Measurements from ENCODE around the gene SEMA3D. TPM values are rescaled to one million over a fixed set of nuclear protein-coding genes. Genes with fewer than 3 reads are reported as not detected.

Gene SEMA3D
- polyA plus RNA-seq, 3 donors from 2014 or later: not detected

GRCh38 chr7:85052056-85052737, 134.7 kb downstream of the SEMA3D start:
- no peak for DNase-seq
- no peaks in the 10 kb centered on the region for H3K36me3 Mint-ChIP-seq

DNA sequence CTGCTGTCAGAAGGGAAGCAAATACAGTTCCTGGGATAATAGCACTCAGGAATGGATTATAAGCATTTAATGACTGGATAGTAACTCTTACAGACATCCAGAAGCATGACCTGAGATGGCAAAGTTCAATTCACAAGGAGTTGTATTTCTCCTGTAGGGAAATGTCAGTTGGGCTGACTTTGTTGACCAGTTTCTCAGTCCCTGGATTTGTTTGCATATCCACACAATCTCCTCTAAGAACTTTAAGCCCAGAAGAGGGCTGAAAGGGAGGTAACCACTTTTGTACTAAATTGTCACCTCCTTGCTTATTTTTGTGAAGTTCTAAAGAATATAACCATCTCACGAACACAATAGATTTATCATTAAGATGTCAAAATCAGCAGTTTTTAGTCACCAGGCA, 140.3 kb downstream of the SEMA3D start:
- no peak for DNase-seq
- Mint-ChIP-seq H3K27ac (no peak overlapping the region), H3K4me1 (no peaks in the 10 kb centered on the region), H3K27me3 (ENCODE audit: low read depth in 3 of 3) (no peaks in the 10 kb centered on the region), H3K36me3 (no peaks in the 10 kb centered on the region), H3K4me3 (no peak overlapping the region), H3K9me3 (peaks cover 0 to 19% (median 6%) of the 10 kb centered on the region in 6 donors)

More at GRCh38 chr7:85052056-85052737, 134.7 kb downstream of the SEMA3D start:
- no peaks in the 10 kb centered on the region for H3K27me3 Mint-ChIP-seq (ENCODE audit: low read depth in 3 of 3)
- peaks cover 3 to 23% (median 11%) of the 10 kb centered on the region in 6 donors for H3K9me3 Mint-ChIP-seq
- no peak overlapping the region for H3K27ac Mint-ChIP-seq
- H3K4me1 Mint-ChIP-seq: no peaks in the 10 kb centered on the region
- no peak overlapping the region for H3K4me3 Mint-ChIP-seq

DNA sequence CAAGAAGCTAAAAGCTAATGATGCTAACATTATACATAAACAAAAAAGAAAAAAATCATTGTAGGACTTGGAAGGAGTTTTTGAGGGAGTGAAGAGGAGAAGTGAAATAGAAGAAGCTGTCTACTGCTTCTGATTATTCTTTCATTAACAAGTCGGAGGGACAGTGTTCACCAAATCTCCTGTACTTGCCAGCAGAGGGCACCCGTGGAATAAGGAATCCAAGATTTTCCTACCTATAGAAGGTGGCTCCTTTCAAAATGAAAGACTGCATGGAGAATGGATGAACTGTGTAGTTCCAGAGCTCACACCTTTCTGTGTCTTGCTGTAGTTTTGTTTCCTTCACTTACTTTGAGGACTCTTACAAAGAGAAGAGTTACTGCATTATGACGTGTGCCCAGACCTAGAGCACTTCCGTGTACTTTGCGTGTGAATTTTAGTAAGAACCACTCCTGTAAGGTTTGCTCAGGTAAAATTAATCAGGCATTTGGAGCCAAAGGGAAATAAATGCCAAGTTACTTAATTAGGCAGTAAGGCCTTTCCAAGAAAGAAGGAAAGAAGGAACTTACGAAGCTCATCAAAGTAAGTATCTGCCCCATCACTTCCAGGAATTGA, 145.1 kb downstream of the SEMA3D start:
- no peak overlapping the region for H3K4me3 Mint-ChIP-seq
- DNase-seq: no peak
- H3K4me1 Mint-ChIP-seq: no peaks in the 10 kb centered on the region

GRCh38 chr7:85039196-85039923, 147.5 kb downstream of the SEMA3D start:
- Mint-ChIP-seq H3K4me3 (no peak overlapping the region), H3K36me3 (peaks cover 0 to 4% (median 0%) of the 10 kb centered on the region in 3 donors), H3K27ac (no peak overlapping the region), H3K4me1 (no peaks in the 10 kb centered on the region), H3K9me3 (peaks cover 0 to 10% (median 4%) of the 10 kb centered on the region in 6 donors), H3K27me3 (ENCODE audit: low read depth in 3 of 3) (peaks cover 0 to 2% (median 0%) of the 10 kb centered on the region in 3 donors)
- no peak for DNase-seq

More for the DNA sequence above, 145.1 kb downstream of the SEMA3D start:
- Mint-ChIP-seq H3K27me3 (ENCODE audit: low read depth in 3 of 3) (peaks cover 0 to 2% (median 0%) of the 10 kb centered on the region in 3 donors), H3K9me3 (peaks cover 0 to 14% (median 3%) of the 10 kb centered on the region in 6 donors), H3K36me3 (peaks cover 0 to 4% (median 0%) of the 10 kb centered on the region in 3 donors), H3K27ac (no peak overlapping the region)

DNA sequence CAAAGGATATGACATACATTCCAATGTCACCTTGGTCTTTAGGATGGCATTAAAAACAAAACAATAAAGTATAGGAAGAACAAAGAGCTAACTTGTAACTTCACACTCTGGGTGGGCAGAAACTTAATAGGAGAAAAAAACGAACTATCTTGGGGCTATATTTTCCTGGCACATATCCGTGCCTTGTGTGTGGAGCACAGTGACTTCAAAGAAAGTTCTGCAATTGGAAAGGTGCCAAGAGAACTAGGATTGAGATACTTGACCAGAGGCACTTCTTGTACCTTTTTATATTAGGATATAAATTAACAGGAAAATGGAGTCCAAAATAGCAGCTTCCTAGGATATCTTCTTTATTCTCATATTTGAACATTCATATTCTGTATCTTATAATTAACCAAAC, 148.4 kb downstream of the SEMA3D start:
- Mint-ChIP-seq H3K4me3 (no peak overlapping the region), H3K27ac (no peak overlapping the region)

GRCh38 chr7:85033263-85033662, 153.6 kb downstream of the SEMA3D start:
- no peak overlapping the region for H3K4me3 Mint-ChIP-seq
- no peak for DNase-seq
- H3K9me3 Mint-ChIP-seq: peaks cover 0 to 9% (median 4%) of the 10 kb centered on the region in 6 donors
- no peaks in the 10 kb centered on the region for H3K4me1 Mint-ChIP-seq
- peaks cover 0 to 1% (median 0%) of the 10 kb centered on the region in 3 donors for H3K36me3 Mint-ChIP-seq
- no peak overlapping the region for H3K27ac Mint-ChIP-seq
- H3K27me3 Mint-ChIP-seq (ENCODE audit: low read depth in 3 of 3): peaks cover 0 to 2% (median 0%) of the 10 kb centered on the region in 3 donors

More for the DNA sequence above, 148.4 kb downstream of the SEMA3D start:
- H3K4me1 Mint-ChIP-seq: no peaks in the 10 kb centered on the region
- no peak for DNase-seq
- H3K27me3 Mint-ChIP-seq (ENCODE audit: low read depth in 3 of 3): peaks cover 0 to 2% (median 0%) of the 10 kb centered on the region in 3 donors
- peaks cover 0 to 4% (median 0%) of the 10 kb centered on the region in 3 donors for H3K36me3 Mint-ChIP-seq
- peaks cover 0 to 10% (median 4%) of the 10 kb centered on the region in 6 donors for H3K9me3 Mint-ChIP-seq

- H3K4me1 Mint-ChIP-seq: no peaks in the 10 kb centered on the region
- no peak overlapping the region for H3K27ac Mint-ChIP-seq
- H3K4me3 Mint-ChIP-seq: no peak overlapping the region
- no peak for DNase-seq
- peaks cover 0 to 12% (median 5%) of the 10 kb centered on the region in 6 donors for H3K9me3 Mint-ChIP-seq
- H3K36me3 Mint-ChIP-seq: no peaks in the 10 kb centered on the region
- H3K27me3 Mint-ChIP-seq (ENCODE audit: low read depth in 3 of 3): peaks cover 0 to 2% (median 0%) of the 10 kb centered on the region in 3 donors
Observed at GRCh38 chr7:85031475-85031874, 155.4 kb downstream of the SEMA3D start.

- DNase-seq: no peak
- Mint-ChIP-seq H3K4me1 (no peaks in the 10 kb centered on the region), H3K36me3 (no peaks in the 10 kb centered on the region), H3K27ac (no peak overlapping the region), H3K27me3 (ENCODE audit: low read depth in 3 of 3) (peaks cover 0 to 2% (median 0%) of the 10 kb centered on the region in 3 donors), H3K4me3 (no peak overlapping the region), H3K9me3 (peaks cover 0 to 12% (median 5%) of the 10 kb centered on the region in 6 donors)
Observed at GRCh38 chr7:85030893-85031292, 156.0 kb downstream of the SEMA3D start.

- Mint-ChIP-seq H3K36me3 (no peaks in the 10 kb centered on the region), H3K27ac (no peak overlapping the region)
Observed at GRCh38 chr7:85025312-85025756, 161.5 kb downstream of the SEMA3D start.

DNA sequence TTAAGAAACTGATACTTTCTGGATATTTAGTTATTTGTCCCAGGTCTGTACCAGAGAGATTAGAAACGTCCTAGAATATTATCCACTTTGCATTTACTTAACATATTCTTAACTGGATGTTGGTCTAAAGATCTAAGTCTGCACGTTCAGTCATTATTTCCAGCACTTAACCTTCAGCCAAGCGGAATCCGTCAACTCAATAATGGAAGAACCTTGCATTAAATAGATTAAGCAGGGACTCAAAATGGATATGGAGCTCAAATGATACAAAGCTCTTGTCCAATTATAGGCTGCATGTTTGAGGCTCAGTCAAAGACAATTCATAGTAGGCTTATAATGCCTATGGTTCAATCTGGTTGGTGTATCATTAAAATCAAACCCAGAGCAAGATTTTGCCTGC, 162.9 kb downstream of the SEMA3D start:
- no peaks in the 10 kb centered on the region for H3K36me3 Mint-ChIP-seq
- H3K9me3 Mint-ChIP-seq: peaks cover 0 to 20% (median 3%) of the 10 kb centered on the region in 6 donors
- no peaks in the 10 kb centered on the region for H3K4me1 Mint-ChIP-seq
- H3K27ac Mint-ChIP-seq: no peak overlapping the region
- DNase-seq: no peak
- no peak overlapping the region for H3K4me3 Mint-ChIP-seq
- H3K27me3 Mint-ChIP-seq (ENCODE audit: low read depth in 3 of 3): no peaks in the 10 kb centered on the region

More at GRCh38 chr7:85025312-85025756, 161.5 kb downstream of the SEMA3D start:
- no peaks in the 10 kb centered on the region for H3K27me3 Mint-ChIP-seq (ENCODE audit: low read depth in 3 of 3)
- no peak overlapping the region for H3K4me3 Mint-ChIP-seq
- DNase-seq: no peak
- no peaks in the 10 kb centered on the region for H3K4me1 Mint-ChIP-seq
- peaks cover 0 to 24% (median 4%) of the 10 kb centered on the region in 6 donors for H3K9me3 Mint-ChIP-seq

- Mint-ChIP-seq H3K36me3 (no peaks in the 10 kb centered on the region), H3K27ac (no peak overlapping the region), H3K4me1 (no peaks in the 10 kb centered on the region), H3K4me3 (no peak overlapping the region), H3K9me3 (peaks cover 0 to 19% (median 2%) of the 10 kb centered on the region in 6 donors), H3K27me3 (ENCODE audit: low read depth in 3 of 3) (no peaks in the 10 kb centered on the region)
- peak; percentile 2 to 10 (median 4) for DNase-seq
Observed at GRCh38 chr7:85023066-85023712, 163.7 kb downstream of the SEMA3D start.

GRCh38 chr7:85022064-85022697, 164.7 kb downstream of the SEMA3D start:
- peaks cover 0 to 23% (median 2%) of the 10 kb centered on the region in 6 donors for H3K9me3 Mint-ChIP-seq
- H3K4me3 Mint-ChIP-seq: no peak overlapping the region
- H3K27me3 Mint-ChIP-seq (ENCODE audit: low read depth in 3 of 3): no peaks in the 10 kb centered on the region
- H3K4me1 Mint-ChIP-seq: no peaks in the 10 kb centered on the region
- DNase-seq: no peak
- H3K27ac Mint-ChIP-seq: no peak overlapping the region
- H3K36me3 Mint-ChIP-seq: no peaks in the 10 kb centered on the region

GRCh38 chr7:85021101-85021704, 165.7 kb downstream of the SEMA3D start:
- H3K27me3 Mint-ChIP-seq (ENCODE audit: low read depth in 3 of 3): no peaks in the 10 kb centered on the region
- H3K4me3 Mint-ChIP-seq: no peak overlapping the region
- no peaks in the 10 kb centered on the region for H3K4me1 Mint-ChIP-seq
- peaks cover 0 to 27% (median 2%) of the 10 kb centered on the region in 6 donors for H3K9me3 Mint-ChIP-seq
- DNase-seq: no peak
- H3K27ac Mint-ChIP-seq: no peak overlapping the region
- no peaks in the 10 kb centered on the region for H3K36me3 Mint-ChIP-seq

Data from immature natural killer cell (primary cell).